HEK293 (cell line): ENCODE measurements around the gene CD207.

Source experiments
- ATF2 ChIP-seq: fragments of 450-650 bp; formaldehyde crosslinking; IDR thresholded peaks from 2 replicates; pipeline ENCODE4 v1.5.1; 2016; ENCODE audit warnings: missing biosample characterization, missing genetic modification characterization, low read depth
- TCF7L2 ChIP-seq: IDR thresholded peaks from 2 replicates; pipeline ENCODE4 v1.6.1; 2011; ENCODE audit warnings: low read depth, mild to moderate bottlenecking, inconsistent platforms, low read length, moderate library complexity, borderline replicate concordance
- YY1 ChIP-seq: fragments of 450-650 bp; formaldehyde crosslinking; IDR thresholded peaks from 2 replicates; pipeline ENCODE4 v1.5.1; 2018; ENCODE audit warnings: missing biosample characterization, missing genetic modification characterization
- ZNF175 ChIP-seq: fragments of 450-650 bp; formaldehyde crosslinking; IDR thresholded peaks from 2 replicates; pipeline ENCODE4 v1.5.1; 2016; ENCODE audit warnings: missing biosample characterization, missing genetic modification characterization
- ZNF24 ChIP-seq: fragments of 450-650 bp; formaldehyde crosslinking; IDR thresholded peaks from 2 replicates; pipeline ENCODE4 v1.5.1; 2016; ENCODE audit warnings: missing biosample characterization, missing genetic modification characterization
- ZNF266 ChIP-seq: fragments of 450-650 bp; formaldehyde crosslinking; IDR thresholded peaks from 2 replicates; pipeline ENCODE4 v1.5.1; 2016; ENCODE audit warnings: missing biosample characterization, missing genetic modification characterization, low read depth
- ZNF449 ChIP-seq: fragments of 450-650 bp; formaldehyde crosslinking; IDR thresholded peaks from 2 replicates; pipeline ENCODE4 v1.5.1; 2017; ENCODE audit warnings: missing biosample characterization, mild to moderate bottlenecking, missing genetic modification characterization, moderate library complexity
- ZNF544 ChIP-seq: fragments of 450-650 bp; formaldehyde crosslinking; IDR thresholded peaks from 2 replicates; pipeline ENCODE4 v1.5.0; 2017; ENCODE audit warnings: missing biosample characterization, missing genetic modification characterization
- ZNF561 ChIP-seq: fragments of 450-650 bp; IDR thresholded peaks from 2 replicates; pipeline ENCODE4 v1.5.1; 2018; ENCODE audit warnings: missing biosample characterization, missing genetic modification characterization, borderline replicate concordance
- ZNF629 ChIP-seq: fragments of 450-650 bp; formaldehyde crosslinking; IDR thresholded peaks from 2 replicates; pipeline ENCODE4 v1.5.1; 2017; ENCODE audit warnings: missing biosample characterization, missing genetic modification characterization
- ZNF707 ChIP-seq: fragments of 450-650 bp; formaldehyde crosslinking; IDR thresholded peaks from 2 replicates; pipeline ENCODE4 v1.5.1; 2016; ENCODE audit warnings: missing biosample characterization, missing genetic modification characterization
- TF ChIP-seq, protein P1 (sequence below): fragments of 450-650 bp; formaldehyde crosslinking; IDR thresholded peaks from 2 replicates; pipeline ENCODE4 v1.5.1; 2016; ENCODE audit warnings: missing biosample characterization, missing genetic modification characterization
- TF ChIP-seq, protein P2 (sequence below): fragments of 450-650 bp; formaldehyde crosslinking; IDR thresholded peaks from 2 replicates; pipeline ENCODE4 v1.5.1; 2016; ENCODE audit warnings: missing biosample characterization, missing genetic modification characterization
- TF ChIP-seq, protein P3 (sequence below): fragments of 450-650 bp; formaldehyde crosslinking; IDR thresholded peaks from 2 replicates; pipeline ENCODE4 v1.5.1; 2016; ENCODE audit warnings: missing biosample characterization, missing genetic modification characterization

- TF ChIP-seq, protein P1, sequence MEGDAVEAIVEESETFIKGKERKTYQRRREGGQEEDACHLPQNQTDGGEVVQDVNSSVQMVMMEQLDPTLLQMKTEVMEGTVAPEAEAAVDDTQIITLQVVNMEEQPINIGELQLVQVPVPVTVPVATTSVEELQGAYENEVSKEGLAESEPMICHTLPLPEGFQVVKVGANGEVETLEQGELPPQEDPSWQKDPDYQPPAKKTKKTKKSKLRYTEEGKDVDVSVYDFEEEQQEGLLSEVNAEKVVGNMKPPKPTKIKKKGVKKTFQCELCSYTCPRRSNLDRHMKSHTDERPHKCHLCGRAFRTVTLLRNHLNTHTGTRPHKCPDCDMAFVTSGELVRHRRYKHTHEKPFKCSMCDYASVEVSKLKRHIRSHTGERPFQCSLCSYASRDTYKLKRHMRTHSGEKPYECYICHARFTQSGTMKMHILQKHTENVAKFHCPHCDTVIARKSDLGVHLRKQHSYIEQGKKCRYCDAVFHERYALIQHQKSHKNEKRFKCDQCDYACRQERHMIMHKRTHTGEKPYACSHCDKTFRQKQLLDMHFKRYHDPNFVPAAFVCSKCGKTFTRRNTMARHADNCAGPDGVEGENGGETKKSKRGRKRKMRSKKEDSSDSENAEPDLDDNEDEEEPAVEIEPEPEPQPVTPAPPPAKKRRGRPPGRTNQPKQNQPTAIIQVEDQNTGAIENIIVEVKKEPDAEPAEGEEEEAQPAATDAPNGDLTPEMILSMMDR (tag by site-specific recombination): no peak
- TF ChIP-seq, protein P2, sequence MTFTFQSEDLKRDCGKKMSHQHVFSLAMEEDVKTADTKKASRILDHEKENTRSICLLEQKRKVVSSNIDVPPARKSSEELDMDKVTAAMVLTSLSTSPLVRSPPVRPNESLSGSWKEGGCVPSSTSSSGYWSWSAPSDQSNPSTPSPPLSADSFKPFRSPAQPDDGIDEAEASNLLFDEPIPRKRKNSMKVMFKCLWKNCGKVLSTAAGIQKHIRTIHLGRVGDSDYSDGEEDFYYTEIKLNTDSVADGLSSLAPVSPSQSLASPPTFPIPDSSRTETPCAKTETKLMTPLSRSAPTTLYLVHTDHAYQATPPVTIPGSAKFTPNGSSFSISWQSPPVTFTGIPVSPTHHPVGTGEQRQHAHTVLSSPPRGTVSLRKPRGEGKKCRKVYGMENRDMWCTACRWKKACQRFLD: no peak
- no peak for TF ChIP-seq ZNF707 (tag by site-specific recombination)
- TF ChIP-seq ZNF24 (tag by site-specific recombination): no peak
- no peak for TF ChIP-seq ZNF561
- TF ChIP-seq YY1 (tag by site-specific recombination): no peak
- TF ChIP-seq TCF7L2: no peak
- no peak for TF ChIP-seq ZNF175 (tag by site-specific recombination)
- TF ChIP-seq ZNF544 (tag by site-specific recombination): no peak
- no peak for TF ChIP-seq ZNF266
- no peak for TF ChIP-seq ZNF629 (tag by site-specific recombination)
- TF ChIP-seq ATF2 (tag by site-specific recombination): no peak
- TF ChIP-seq, protein P3, sequence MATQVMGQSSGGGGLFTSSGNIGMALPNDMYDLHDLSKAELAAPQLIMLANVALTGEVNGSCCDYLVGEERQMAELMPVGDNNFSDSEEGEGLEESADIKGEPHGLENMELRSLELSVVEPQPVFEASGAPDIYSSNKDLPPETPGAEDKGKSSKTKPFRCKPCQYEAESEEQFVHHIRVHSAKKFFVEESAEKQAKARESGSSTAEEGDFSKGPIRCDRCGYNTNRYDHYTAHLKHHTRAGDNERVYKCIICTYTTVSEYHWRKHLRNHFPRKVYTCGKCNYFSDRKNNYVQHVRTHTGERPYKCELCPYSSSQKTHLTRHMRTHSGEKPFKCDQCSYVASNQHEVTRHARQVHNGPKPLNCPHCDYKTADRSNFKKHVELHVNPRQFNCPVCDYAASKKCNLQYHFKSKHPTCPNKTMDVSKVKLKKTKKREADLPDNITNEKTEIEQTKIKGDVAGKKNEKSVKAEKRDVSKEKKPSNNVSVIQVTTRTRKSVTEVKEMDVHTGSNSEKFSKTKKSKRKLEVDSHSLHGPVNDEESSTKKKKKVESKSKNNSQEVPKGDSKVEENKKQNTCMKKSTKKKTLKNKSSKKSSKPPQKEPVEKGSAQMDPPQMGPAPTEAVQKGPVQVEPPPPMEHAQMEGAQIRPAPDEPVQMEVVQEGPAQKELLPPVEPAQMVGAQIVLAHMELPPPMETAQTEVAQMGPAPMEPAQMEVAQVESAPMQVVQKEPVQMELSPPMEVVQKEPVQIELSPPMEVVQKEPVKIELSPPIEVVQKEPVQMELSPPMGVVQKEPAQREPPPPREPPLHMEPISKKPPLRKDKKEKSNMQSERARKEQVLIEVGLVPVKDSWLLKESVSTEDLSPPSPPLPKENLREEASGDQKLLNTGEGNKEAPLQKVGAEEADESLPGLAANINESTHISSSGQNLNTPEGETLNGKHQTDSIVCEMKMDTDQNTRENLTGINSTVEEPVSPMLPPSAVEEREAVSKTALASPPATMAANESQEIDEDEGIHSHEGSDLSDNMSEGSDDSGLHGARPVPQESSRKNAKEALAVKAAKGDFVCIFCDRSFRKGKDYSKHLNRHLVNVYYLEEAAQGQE (tag by site-specific recombination): no peak
- no peak for TF ChIP-seq ZNF449 (tag by site-specific recombination)
These were observed 12.8 kb downstream of the CD207 start for GRCh38 chr2:70822843-70823242.
